Esophagus squamous epithelium (tissue), 5 donors: ENCODE data around the gene NISCH. TPM values are rescaled to one million over a fixed set of nuclear protein-coding genes. Genes with fewer than 3 reads are reported as not detected.

Experiments
- DNase-seq: peaks from one replicate; lab custom pipeline; 2025; lab: John Stamatoyannopoulos, UW
- H3K27ac ChIP-seq, 4 donors: fragments of 200-600 bp; sonication (generic); one replicate each; pipeline ENCODE4 v1.5.1; 2016 to 2019; ENCODE audit warnings: mild to moderate bottlenecking in 1 of 4
- H3K27me3 ChIP-seq, 4 donors: fragments of 200-600 bp; sonication (generic); 1 replicate in 3 of 4; 2 replicates in 1 of 4; pipeline versions ENCODE4 v1.5.1 to v1.6.0; 2017 to 2021; ENCODE audit warnings: antibody characterized with exemption in 1 of 4
- H3K36me3 ChIP-seq, 3 donors: fragments of 200-600 bp; sonication (generic); one replicate each; pipeline ENCODE4 v1.5.1; 2016 to 2019
- H3K4me1 ChIP-seq, 3 donors: fragments of 200-600 bp; sonication (generic); one replicate each; pipeline ENCODE4 v1.5.1; 2017 to 2019
- H3K4me3 ChIP-seq, 4 donors: fragments of 200-600 bp; sonication (generic); 1 replicate in 3 of 4; 2 replicates in 1 of 4; pipeline ENCODE4 v1.5.1; 2016 to 2019; ENCODE audit warnings: mild to moderate bottlenecking in 2 of 4, moderate library complexity in 1 of 4
- H3K9me3 ChIP-seq, 3 donors: fragments of 200-600 bp; sonication (generic); one replicate each; pipeline ENCODE4 v1.5.1; 2016 to 2019
- POLR2A ChIP-seq, 4 donors: fragments of 450-650 bp; IDR thresholded peaks; one replicate each; pipeline ENCODE4 v1.6.1; 2017; ENCODE audit warnings: antibody characterized with exemption in 4 of 4, mild to moderate bottlenecking in 4 of 4, moderate library complexity in 3 of 4
- WGBS, 2 donors: methylation state at CpG; one replicate each; pipeline ENCODE4 v1.1.5; 2018; 5-methylcytosine and 5-hydroxymethylcytosine counted together
- intact Hi-C: fragments of 100-400 bp; cut with DNase I; formaldehyde crosslinking; loops from one replicate; pipeline ENCODE4 v1.15.0; 2022
- total RNA-seq, 4 donors: library from RNA; depleted of rRNA; stranded (reverse); fragments of >200 nt; gene quantifications; one replicate each; pipeline ENCODE4 v1.1.0, GENCODE V29; 2016
- TF ChIP-seq, protein P1 (sequence below), 6 experiments: fragments of 450-650 bp in 4 of 6; fragments of 200-600 bp in 2 of 6; sonication (generic) in 2 of 6; IDR thresholded peaks; one replicate each; pipeline ENCODE4 v1.5.1; 2016 to 2019; ENCODE audit warnings: antibody characterized with exemption in 6 of 6, mild to moderate bottlenecking in 4 of 6, moderate library complexity in 4 of 6
- donor health status: DM: yes; HTN: yes; CAD: no.

NISCH gene
- total RNA-seq, 4 donors from 2014 or later: 33.6 to 82.2 (median 40.6) TPM

DNA sequence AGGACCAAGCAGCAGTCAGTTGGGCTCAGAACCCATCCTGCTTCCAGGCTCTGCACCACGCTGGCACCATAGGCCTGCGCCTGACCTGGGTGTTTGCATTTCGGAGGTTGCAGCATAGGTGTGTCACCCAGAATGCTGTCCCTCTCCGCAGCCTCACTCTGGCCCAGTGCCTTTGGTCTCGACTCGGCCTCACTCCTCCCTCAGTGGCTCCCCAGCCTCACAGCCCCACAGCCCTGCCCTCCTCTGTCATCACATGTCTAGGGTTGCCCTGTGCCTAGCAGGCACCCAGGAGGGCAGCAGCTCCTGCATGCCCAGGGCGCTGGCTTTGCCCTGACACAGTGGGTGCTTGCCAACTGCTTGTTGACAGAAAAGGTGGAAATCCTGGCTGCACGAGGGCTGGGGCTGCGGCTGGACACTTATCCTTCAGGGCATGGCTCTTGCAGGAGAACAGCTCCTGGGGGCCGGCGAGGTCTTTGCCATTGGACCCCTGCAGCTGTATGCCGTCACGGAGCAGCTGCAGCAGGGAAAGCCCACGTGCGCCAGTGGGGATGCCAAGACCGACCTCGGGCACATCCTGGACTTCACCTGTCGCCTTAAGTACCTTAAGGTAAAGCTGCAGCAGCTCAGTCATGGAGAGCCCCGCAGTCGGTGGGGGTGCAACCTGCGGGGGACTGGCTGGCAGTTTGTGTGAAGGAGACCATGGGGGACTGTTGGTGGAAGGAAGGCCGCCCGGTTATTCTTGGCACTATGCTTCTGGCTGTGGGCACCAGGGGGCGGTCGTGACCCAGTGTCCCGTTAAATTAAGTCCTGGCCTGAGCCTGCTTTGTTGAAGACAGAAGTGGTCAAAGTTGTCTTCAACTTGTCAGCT is 16.2 kb downstream of the NISCH start:
- Histone ChIP-seq H3K27me3 (no peaks in the 10 kb centered on the region), H3K27ac (peak overlapping the region in 2 of 4 donors; percentile 6 to 36), H3K4me1 (peaks cover 11 to 52% (median 28%) of the 10 kb centered on the region in 3 donors), H3K9me3 (no peaks in the 10 kb centered on the region), H3K36me3 (peaks cover 21 to 79% (median 42%) of the 10 kb centered on the region in 3 donors), H3K4me3 (no peak overlapping the region)
- 32 to 40% methylated on average over 10 to 11 of the region's 26 CpGs for WGBS, 2 donors
- intact Hi-C loops: no loop called here
- TF ChIP-seq, protein P1, sequence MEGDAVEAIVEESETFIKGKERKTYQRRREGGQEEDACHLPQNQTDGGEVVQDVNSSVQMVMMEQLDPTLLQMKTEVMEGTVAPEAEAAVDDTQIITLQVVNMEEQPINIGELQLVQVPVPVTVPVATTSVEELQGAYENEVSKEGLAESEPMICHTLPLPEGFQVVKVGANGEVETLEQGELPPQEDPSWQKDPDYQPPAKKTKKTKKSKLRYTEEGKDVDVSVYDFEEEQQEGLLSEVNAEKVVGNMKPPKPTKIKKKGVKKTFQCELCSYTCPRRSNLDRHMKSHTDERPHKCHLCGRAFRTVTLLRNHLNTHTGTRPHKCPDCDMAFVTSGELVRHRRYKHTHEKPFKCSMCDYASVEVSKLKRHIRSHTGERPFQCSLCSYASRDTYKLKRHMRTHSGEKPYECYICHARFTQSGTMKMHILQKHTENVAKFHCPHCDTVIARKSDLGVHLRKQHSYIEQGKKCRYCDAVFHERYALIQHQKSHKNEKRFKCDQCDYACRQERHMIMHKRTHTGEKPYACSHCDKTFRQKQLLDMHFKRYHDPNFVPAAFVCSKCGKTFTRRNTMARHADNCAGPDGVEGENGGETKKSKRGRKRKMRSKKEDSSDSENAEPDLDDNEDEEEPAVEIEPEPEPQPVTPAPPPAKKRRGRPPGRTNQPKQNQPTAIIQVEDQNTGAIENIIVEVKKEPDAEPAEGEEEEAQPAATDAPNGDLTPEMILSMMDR (IDR thresholded peaks at IDR 0.05): peak; percentile 49 to 75 (median 70)
- TF ChIP-seq POLR2A (IDR thresholded peaks at IDR 0.05): no peak
- DNase-seq: no peak

GRCh38 chr3:52472239-52473000 is 17.0 kb downstream of the NISCH start:
- no peak for DNase-seq
- intact Hi-C loops: no loop called here
- WGBS, 2 donors: 63 to 69% methylated on average over 11 to 12 of the region's 14 CpGs
- TF ChIP-seq, protein P1 (IDR thresholded peaks at IDR 0.05): no peak
- TF ChIP-seq POLR2A (IDR thresholded peaks at IDR 0.05): no peak
- Histone ChIP-seq H3K4me3 (no peak overlapping the region), H3K27me3 (no peaks in the 10 kb centered on the region), H3K27ac (peak overlapping the region in 1 of 4 donors; percentile 36), H3K9me3 (no peaks in the 10 kb centered on the region), H3K36me3 (peaks cover 21 to 79% (median 48%) of the 10 kb centered on the region in 3 donors), H3K4me1 (peaks cover 11 to 49% (median 27%) of the 10 kb centered on the region in 3 donors)

GRCh38 chr3:52473026-52473425 is 17.6 kb downstream of the NISCH start:
- Histone ChIP-seq H3K27ac (peak overlapping the region in 1 of 4 donors; percentile 10), H3K36me3 (peaks cover 21 to 84% (median 54%) of the 10 kb centered on the region in 3 donors), H3K27me3 (no peaks in the 10 kb centered on the region), H3K4me1 (peaks cover 11 to 43% (median 20%) of the 10 kb centered on the region in 3 donors), H3K9me3 (no peaks in the 10 kb centered on the region), H3K4me3 (no peak overlapping the region)
- no peak for DNase-seq
- TF ChIP-seq, protein P1 (IDR thresholded peaks at IDR 0.05): no peak
- no peak for TF ChIP-seq POLR2A (IDR thresholded peaks at IDR 0.05)
- intact Hi-C loops: no loop called here
- 65 to 100% methylated on average over 4 to 5 of the region's 5 CpGs for WGBS, 2 donors

DNA sequence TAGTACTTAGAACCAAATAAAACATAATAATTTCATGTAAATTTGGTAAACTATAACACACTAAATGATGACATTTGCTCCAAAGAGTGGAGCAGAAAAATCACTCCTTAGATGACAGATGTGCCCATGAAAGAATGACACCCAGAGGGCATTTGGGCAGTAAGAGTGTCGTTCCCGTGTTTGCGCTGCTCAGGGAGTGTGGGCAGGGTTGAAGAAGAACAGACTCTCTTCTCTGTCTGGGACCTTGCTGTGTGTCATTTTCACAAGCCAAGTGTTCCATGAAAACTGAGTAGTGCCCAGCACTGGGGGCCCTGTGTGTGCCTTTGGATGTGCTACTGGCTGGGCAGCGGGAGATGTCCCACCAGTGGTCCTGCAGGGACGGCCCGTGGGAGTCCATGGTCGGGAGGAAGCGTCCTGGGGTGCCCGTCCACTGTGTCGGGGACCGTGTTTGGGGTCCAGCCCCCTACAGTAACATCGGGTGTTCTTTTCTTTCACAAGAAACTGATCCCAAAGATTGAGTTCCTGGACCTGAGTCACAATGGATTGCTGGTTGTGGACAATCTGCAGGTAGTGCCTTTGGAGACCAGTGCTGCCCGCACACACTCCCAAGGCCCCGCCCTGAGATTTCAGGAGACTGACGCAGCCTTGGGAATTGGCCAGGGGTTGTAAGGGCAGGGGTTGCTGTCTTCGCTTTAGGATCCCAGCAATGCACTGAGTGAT is 21.8 kb downstream of the NISCH start:
- Histone ChIP-seq H3K36me3 (peaks cover 52 to 100% (median 92%) of the 10 kb centered on the region in 3 donors), H3K27me3 (no peaks in the 10 kb centered on the region), H3K4me1 (peaks cover under 1 to 13% (median 1%) of the 10 kb centered on the region in 3 donors), H3K27ac (peak overlapping the region in 1 of 4 donors; percentile 39), H3K9me3 (no peaks in the 10 kb centered on the region), H3K4me3 (no peak overlapping the region)
- 82 to 85% methylated on average over 6 to 7 of the region's 16 CpGs for WGBS, 2 donors
- DNase-seq: no peak
- intact Hi-C loops: no loop called here
- no peak for TF ChIP-seq POLR2A (IDR thresholded peaks at IDR 0.05)
- TF ChIP-seq, protein P1 (IDR thresholded peaks at IDR 0.05): no peak
